ENCODE results near the gene CAMKK1.

Gene CAMKK1

DNA sequence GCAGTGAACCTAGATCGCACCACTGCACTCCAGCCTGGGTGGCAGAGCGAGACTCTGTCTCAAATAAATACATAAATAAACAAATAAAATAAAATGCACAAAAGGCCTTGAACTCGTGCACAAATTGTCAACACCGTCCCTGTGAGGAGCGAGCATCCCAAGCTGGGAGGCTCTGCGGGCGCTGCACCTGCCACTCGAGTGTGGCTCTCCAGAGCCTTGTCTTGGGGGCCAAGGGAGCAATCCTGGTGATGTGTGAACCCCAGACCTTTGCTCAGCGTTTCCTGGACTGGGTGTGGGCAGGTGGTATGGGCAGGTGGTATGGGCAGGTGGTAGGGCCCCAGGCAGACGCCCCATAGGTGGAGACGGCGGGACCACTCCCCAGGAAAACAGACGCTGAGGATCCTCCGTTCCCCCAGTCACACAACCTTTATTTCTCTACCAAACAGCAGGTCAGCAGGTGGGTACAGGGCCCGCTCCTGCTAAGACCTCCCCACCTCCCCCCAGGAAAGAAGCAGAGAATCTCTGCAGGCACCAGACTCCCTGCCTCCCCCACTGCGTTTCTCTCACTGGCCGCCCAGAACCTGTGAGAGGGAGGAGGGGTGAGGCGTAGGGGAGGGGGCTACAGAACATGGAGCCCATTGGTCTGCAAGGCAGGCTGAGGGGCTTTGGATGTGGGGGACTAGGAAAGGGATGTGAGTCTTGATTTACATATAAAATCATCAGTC is 30.8 kb upstream of the CAMKK1 start:
- H3K4me3 Mint-ChIP-seq, result no peak overlapping the region
- H3K9me3 Mint-ChIP-seq, result no peaks in the 10 kb centered on the region

DNA sequence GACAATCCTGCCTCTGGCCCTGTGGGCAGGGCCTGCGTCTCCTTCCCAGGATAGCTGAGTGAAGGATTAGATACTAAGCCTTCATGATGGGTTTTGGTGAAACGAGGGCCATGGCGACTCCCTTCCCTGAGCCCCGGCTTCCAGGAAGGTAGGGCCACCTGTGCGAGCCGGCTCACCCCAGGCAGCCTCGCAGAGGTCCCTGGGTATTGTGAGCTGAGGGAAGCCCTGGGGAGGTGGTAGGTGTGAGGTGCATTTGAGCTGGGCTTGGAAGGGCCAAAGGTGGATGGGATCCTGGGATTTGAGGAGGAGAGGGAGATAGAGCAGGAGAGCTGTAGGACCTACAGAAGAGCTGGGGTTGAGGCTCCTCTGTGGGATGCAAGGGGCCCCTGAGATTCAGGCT is 29.9 kb upstream of the CAMKK1 start:
- Mint-ChIP-seq H3K36me3 (peaks cover 10% of the 10 kb centered on the region), H3K27me3 (no peaks in the 10 kb centered on the region), H3K27ac (peak overlapping the region; percentile 10), H3K9me3 (no peaks in the 10 kb centered on the region), H3K4me3 (no peak overlapping the region), H3K4me1 (peaks cover 29% of the 10 kb centered on the region)
- no peak for DNase-seq (ENCODE audit: low spot score in 2 of 2)
- ATAC-seq (ENCODE audit: low read depth), result peak; percentile 32

More for the DNA sequence above, 30.8 kb upstream of the CAMKK1 start:
- Mint-ChIP-seq H3K4me1 (peaks cover 30% of the 10 kb centered on the region), H3K27ac (peak overlapping the region; percentile 28), H3K27me3 (no peaks in the 10 kb centered on the region), H3K36me3 (peaks cover 10% of the 10 kb centered on the region)
- DNase-seq (ENCODE audit: low spot score in 2 of 2) (no peak), ATAC-seq (ENCODE audit: low read depth) (peak; percentile 8)

DNA sequence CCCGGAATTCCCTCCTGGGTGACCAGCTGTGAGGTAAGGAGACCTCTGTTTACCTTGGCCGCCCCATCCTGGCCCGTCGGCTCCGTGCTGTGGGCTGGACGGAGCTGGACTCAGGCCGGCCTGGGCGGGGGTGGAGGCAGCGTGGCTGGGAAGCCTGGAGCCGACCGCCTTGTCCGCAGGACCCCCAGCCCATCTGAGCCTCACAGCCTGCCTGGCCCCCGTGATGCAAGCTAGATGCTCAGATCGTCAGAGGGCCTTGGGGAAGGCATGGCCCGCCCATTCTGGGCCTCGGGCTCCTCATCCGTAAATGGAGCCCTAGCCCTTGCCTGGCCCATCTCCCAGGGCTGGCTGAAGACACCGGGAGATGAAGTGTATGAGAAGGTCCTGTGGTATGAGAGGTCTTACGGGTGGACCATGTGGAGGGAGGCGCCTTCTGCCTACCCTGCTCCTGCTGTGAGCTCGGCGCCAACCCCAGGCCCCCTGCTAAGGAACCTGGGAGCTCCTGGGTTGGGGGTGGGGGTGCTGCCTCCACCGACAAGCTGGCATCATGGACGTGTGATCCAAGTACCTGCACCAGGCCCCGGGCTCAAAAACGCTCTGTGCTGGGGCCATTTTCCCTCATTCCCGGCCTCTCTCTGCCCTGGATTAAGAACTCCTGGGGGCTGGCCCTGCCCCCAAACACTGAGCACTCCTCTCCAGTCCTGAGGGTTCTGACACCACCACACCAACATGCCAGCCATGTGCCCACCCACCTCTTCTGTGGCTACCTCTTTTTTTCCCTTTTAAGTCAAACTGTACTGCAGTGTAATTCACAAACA is 28.9 kb upstream of the CAMKK1 start:
- no peaks in the 10 kb centered on the region for H3K27me3 Mint-ChIP-seq
- H3K9me3 Mint-ChIP-seq, result no peaks in the 10 kb centered on the region
- peaks cover 36% of the 10 kb centered on the region for H3K4me1 Mint-ChIP-seq
- H3K27ac Mint-ChIP-seq, result peak overlapping the region; percentile 10
- no peak for DNase-seq (ENCODE audit: low spot score in 2 of 2)
- no peak for ATAC-seq (ENCODE audit: low read depth)
- H3K4me3 Mint-ChIP-seq, result no peak overlapping the region
- H3K36me3 Mint-ChIP-seq, result peaks cover 6% of the 10 kb centered on the region

DNA sequence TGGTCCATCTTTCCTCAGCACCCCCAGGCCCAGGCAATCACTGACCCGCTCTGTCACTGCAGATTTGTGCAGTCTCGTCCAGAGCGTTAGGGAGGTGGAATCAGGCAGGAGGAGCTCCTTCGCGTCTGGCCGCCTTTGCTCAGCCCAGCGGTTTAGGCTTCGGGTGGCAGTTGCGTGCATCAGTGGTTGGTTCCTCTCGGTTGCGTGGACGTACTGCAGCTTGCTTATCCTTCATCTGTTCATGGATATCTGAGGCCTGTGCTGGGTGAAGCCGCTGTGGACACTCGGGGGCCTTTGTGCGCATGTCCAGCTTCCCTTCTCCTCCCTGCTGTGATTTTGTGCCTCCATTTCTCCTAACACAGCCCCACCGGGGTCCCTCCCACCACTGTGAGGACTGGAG is 28.2 kb upstream of the CAMKK1 start:
- H3K9me3 Mint-ChIP-seq, result no peaks in the 10 kb centered on the region
- peak overlapping the region; percentile 24 for H3K27ac Mint-ChIP-seq
- peaks cover 42% of the 10 kb centered on the region for H3K4me1 Mint-ChIP-seq
- DNase-seq (ENCODE audit: low spot score in 2 of 2), result no peak
- peaks cover 6% of the 10 kb centered on the region for H3K36me3 Mint-ChIP-seq
- H3K4me3 Mint-ChIP-seq, result no peak overlapping the region
- no peaks in the 10 kb centered on the region for H3K27me3 Mint-ChIP-seq
- peak; percentile 23 for ATAC-seq (ENCODE audit: low read depth)

DNA sequence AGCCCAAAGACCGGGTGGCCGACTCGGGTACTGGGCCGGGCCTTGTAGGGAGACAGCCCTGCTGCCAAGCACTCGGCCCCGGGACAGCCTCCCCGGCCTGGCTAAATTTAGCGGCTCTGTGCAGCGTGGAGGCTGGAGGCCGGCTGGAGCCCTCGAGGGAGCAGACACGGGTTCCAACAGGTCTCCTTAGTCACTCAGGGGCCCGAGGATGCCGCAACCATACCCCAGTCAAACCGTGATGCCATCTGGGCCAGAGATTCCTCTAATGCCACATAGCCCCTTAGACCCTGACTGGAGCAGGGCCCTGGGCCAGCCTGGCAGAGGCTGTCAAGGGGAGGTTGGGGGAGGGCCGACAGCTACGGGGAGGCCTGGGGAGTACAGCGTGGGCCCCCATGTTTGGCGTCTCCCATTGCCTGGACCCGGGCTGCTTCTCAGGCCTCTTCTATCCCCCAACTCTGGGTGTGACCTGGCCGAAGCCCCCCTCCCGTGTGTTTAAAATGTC is 26.3 kb upstream of the CAMKK1 start:
- peaks cover 48% of the 10 kb centered on the region for H3K4me1 Mint-ChIP-seq
- H3K4me3 Mint-ChIP-seq, result no peak overlapping the region
- H3K27ac Mint-ChIP-seq, result no peak overlapping the region

DNA sequence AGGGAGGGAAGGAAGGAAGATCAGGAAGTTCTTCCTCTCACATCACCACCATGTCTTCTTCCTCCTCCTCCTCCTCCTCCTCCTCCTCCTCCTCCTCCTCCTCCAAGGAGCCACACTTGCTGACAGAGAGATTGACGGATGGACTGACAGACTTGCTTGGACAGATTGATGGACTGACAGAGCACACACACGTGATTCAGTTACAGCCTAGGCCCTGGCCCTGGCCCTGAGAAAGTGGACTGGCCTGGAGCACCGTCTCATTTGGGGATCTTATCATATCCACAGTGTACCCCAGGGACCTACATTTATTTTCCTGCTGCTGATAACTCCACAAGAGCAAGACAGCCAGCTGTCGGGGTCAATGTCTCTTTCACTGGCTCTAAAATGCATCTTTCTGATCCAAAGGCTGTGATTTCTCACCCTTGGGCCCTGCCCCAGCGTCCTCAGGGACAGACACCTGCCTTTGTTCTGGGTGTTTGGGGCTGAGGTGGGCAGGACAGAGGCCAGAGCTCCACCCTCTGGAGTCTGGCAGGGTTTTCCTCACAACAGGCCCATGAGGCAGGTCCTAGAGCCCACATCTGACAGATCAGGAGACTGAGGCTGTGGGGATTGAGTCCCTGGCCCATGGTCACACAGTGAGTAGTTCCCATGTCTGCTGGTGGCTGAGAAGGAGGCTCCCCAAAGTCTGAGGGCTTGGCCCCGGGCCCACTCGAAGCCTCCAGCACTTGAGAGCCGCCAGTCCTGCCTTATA is 25.7 kb upstream of the CAMKK1 start:
- ATAC-seq (ENCODE audit: low read depth) (no peak), DNase-seq (ENCODE audit: low spot score in 2 of 2) (no peak)
- Mint-ChIP-seq H3K4me3 (no peak overlapping the region), H3K4me1 (peaks cover 51% of the 10 kb centered on the region), H3K27ac (peak overlapping the region; percentile 58), H3K27me3 (no peaks in the 10 kb centered on the region), H3K36me3 (no peaks in the 10 kb centered on the region), H3K9me3 (no peaks in the 10 kb centered on the region)

More for the DNA sequence above, 26.3 kb upstream of the CAMKK1 start:
- H3K9me3 Mint-ChIP-seq, result no peaks in the 10 kb centered on the region
- no peaks in the 10 kb centered on the region for H3K27me3 Mint-ChIP-seq
- ATAC-seq (ENCODE audit: low read depth) (no peak), DNase-seq (ENCODE audit: low spot score in 2 of 2) (no peak)
- no peaks in the 10 kb centered on the region for H3K36me3 Mint-ChIP-seq

DNA sequence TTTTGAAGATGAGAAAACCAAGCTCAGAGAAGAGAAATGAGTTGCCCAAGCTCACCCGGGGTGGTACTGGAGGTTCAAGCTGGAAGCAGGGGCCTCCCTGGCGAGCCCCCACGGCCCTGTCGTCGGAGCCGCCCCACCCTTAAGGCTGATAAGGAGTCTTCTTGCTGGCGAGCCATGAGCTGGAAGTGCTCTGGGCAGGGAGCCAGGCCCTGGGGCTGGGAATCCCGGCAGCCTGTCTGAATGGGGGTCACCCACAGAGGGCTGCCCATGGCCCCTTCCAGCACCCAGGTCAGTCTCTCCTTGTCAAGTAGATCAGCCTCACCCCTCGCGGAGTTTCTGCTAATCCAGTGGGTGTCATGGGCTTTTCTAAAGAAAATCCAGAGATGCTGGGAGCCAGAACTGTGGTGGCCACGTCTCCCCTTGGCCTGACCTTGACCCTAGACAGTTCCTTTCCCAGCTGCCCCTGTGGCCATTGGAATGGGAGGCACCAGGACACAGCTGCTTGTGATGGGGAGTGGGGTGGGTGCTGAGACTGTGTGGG is 24.6 kb upstream of the CAMKK1 start:
- DNase-seq (ENCODE audit: low spot score in 2 of 2), result no peak
- H3K27ac Mint-ChIP-seq, result peak overlapping the region; percentile 100
- peak overlapping the region; percentile 80 for H3K4me3 Mint-ChIP-seq
- no peak for ATAC-seq (ENCODE audit: low read depth)
- no peaks in the 10 kb centered on the region for H3K36me3 Mint-ChIP-seq
- no peaks in the 10 kb centered on the region for H3K9me3 Mint-ChIP-seq
- no peaks in the 10 kb centered on the region for H3K27me3 Mint-ChIP-seq
- H3K4me1 Mint-ChIP-seq, result peaks cover 49% of the 10 kb centered on the region

DNA sequence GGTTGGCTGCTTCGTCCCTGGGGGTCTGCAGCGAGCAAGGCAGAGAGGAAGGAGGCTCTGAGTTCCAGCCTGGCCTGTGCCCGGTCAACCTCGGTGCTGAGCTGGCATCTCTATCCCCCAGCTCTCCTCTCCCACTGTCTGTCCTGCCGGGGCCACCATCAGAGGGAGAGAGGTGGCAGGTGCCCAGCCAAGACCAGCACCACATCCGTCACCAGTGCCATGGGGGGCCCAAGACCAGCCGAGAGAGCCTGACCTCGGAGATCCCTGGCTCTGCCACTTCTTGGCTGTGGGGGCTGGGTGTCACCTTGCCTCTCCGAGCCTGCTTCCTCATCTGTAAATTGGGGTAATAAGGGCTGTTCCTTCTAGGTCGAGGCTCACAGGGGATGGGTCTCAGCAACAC is 24.0 kb upstream of the CAMKK1 start:
- Mint-ChIP-seq H3K9me3 (no peaks in the 10 kb centered on the region), H3K27ac (peak overlapping the region; percentile 100), H3K36me3 (no peaks in the 10 kb centered on the region), H3K4me3 (peak overlapping the region; percentile 80), H3K27me3 (no peaks in the 10 kb centered on the region), H3K4me1 (peaks cover 49% of the 10 kb centered on the region)
- ATAC-seq (ENCODE audit: low read depth) (no peak), DNase-seq (ENCODE audit: low spot score in 2 of 2) (peak in 1 of 2 donors; percentile 35)

DNA sequence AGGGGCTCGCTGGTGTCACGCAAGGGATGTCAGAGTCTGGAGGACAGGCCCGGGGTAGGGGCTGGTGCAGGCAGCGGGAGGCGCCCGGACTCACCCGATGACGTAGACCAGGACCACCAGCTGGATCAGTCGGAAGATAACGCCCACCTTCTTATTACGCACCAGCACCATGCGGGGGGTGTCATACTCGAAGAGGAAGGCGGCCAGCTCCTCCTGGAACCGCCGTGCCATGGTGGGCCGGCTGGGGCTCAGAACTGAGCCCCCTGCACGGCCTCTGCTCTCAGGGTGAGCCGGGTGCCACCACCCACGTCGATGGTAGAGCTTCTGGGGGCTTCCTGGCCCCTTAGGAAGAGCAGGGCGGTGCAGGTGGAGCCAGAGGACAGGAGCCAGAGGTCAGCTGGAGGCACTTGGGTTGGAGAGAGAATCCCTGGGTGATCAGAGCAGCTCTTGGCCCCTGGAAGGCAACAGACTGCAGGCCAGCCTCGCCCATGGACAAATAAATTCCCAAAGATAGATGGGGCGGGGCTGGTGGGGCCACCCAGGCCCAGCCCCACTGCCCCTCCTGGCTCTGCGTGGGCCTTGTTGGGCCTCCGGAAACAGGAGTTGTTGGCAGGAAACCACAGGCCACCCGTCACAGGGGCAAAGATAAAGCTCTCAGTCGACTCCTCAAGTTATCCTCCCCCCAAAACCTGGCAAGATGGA is 23.3 kb upstream of the CAMKK1 start, which contains the start of gene P2RX1:
Gene P2RX1 (minus strand): TSS at position 471 of the 702 bp plus-strand sequence. CDS start 240 bp downstream, at position 231.
- H3K4me1 Mint-ChIP-seq, result peaks cover 54% of the 10 kb centered on the region
- H3K36me3 Mint-ChIP-seq, result no peaks in the 10 kb centered on the region
- peak within 1 kb of the TSS; percentile 100 for H3K27ac Mint-ChIP-seq
- H3K9me3 Mint-ChIP-seq, result no peaks in the 10 kb centered on the region
- H3K27me3 Mint-ChIP-seq, result no peaks in the 10 kb centered on the region
- ATAC-seq (ENCODE audit: low read depth), result no peak
- DNase-seq (ENCODE audit: low spot score in 2 of 2), result peak in 1 of 2 donors; percentile 39
- H3K4me3 Mint-ChIP-seq, result peak within 1 kb of the TSS; percentile 80

DNA sequence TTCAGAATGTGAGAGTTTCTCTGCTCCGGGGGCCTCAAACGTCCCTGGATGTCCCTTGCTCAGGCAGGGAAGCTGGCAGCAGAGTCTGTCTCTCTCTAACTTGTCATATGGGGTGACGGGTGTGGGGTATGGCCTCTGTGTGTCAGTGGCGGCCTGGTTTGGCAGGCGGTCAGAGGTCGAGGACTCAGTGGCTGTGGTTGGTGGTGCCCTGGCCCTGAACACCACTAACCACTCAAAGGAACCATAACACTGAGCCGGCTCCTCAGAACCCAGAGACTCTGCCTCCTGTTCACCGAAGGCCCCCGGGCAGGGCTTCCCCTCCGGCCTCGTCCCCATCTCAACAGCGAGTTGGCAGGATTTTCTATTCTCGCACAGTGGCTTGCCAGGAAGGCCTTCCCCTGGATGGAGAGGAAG is 22.7 kb upstream of the CAMKK1 start:
- H3K27ac Mint-ChIP-seq, result peak overlapping the region; percentile 100
- no peaks in the 10 kb centered on the region for H3K27me3 Mint-ChIP-seq
- no peaks in the 10 kb centered on the region for H3K9me3 Mint-ChIP-seq
- H3K4me1 Mint-ChIP-seq, result peaks cover 54% of the 10 kb centered on the region
- peak in 1 of 2 donors; percentile 44 for DNase-seq (ENCODE audit: low spot score in 2 of 2)
- peak overlapping the region; percentile 80 for H3K4me3 Mint-ChIP-seq
- no peaks in the 10 kb centered on the region for H3K36me3 Mint-ChIP-seq
- no peak for ATAC-seq (ENCODE audit: low read depth)

DNA sequence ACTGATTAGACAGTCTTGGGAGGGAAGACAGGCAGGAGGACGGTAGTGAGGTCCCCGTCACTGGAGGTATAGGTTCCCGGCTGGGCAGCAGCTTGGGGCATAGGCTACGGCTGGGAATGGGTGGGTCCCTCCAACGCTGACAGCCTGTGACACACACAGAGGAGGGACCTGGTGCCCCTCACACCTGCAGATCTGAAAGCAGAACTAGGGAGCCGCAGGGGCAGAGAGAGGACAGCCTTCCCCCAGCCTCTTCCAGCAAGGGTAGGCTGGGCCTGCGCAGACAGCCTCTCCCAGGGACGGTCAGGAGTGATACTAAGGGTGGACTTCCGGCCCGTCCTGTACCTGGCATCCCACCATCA is 21.4 kb upstream of the CAMKK1 start:
- H3K27ac Mint-ChIP-seq, result peak overlapping the region; percentile 100
- H3K27me3 Mint-ChIP-seq, result no peaks in the 10 kb centered on the region
- ATAC-seq (ENCODE audit: low read depth) (peak; percentile 69), DNase-seq (ENCODE audit: low spot score in 2 of 2) (peak in 1 of 2 donors; percentile 83)
- H3K36me3 Mint-ChIP-seq, result no peaks in the 10 kb centered on the region
- H3K4me3 Mint-ChIP-seq, result peak overlapping the region; percentile 81
- H3K9me3 Mint-ChIP-seq, result no peaks in the 10 kb centered on the region
- H3K4me1 Mint-ChIP-seq, result peaks cover 59% of the 10 kb centered on the region

DNA sequence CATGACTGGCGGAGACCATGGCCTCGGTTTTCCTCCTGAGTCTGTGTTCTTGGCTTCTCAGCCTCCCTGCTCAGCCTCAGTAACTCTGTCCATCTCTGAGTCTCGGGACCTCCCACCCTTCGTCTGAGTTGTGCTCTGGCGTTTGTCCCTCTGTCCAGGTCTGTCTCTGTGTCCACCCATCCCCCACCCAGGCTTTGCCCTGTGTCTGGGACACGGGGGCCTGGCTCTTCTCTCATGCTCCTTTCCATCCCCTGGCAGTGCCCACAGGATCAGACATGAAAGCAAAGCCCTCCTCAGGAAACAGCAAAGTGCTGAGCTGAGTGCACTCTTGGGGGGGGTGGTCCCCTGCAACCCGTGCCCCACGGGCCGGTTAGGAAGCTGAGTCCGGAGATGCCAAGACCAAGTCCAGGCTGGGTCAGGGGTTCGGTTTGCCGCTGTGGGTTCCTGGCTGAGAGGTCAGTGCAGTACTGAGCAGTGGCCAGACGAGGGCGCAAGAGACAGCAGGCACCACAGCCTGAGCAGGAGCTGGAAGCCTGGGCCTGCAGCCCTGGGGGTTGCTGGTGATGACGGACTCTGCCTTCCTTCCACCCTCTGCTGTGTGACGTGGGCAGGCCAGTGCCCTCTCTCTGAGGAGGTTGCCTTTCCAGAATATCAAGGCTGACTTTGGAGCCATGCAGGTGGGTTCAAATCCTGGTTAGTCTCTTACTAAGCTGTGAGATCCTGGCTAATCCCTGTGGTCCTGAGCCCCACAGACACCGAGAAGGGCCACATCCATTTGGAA is 20.9 kb upstream of the CAMKK1 start:
- Mint-ChIP-seq H3K4me1 (peaks cover 59% of the 10 kb centered on the region), H3K27me3 (no peaks in the 10 kb centered on the region), H3K36me3 (no peaks in the 10 kb centered on the region), H3K4me3 (peak overlapping the region; percentile 81), H3K9me3 (no peaks in the 10 kb centered on the region), H3K27ac (peak overlapping the region; percentile 100)
- peak; percentile 87 to 92 for DNase-seq (ENCODE audit: low spot score in 2 of 2)
- peak; percentile 50 for ATAC-seq (ENCODE audit: low read depth)

All from memory B cell (primary cell).